ENCODE data around the gene SBF2.

- TF ChIP-seq POLR2AphosphoS5 (IDR thresholded peaks at IDR 0.05; ENCODE audit: control insufficient read depth, insufficient read depth, low read depth, low read length) (no peak), CREB3 (tag; conservative IDR thresholded peaks at IDR 0.05; ENCODE audit: low read depth) (no peak)
Observed at GRCh38 chr11:9862981-9863380, 431.0 kb downstream of the SBF2 start.
